Sigmoid colon (tissue), 4 donors: ENCODE data around the gene GPRC5D.

ENCODE experiments used
- POLR2A ChIP-seq, 2 donors: fragments of 450-650 bp; IDR thresholded peaks; one replicate each; pipeline ENCODE4 v1.6.1; 2016; ENCODE audit warnings: antibody characterized with exemption in 2 of 2, mild to moderate bottlenecking in 2 of 2, moderate library complexity in 2 of 2
- POLR2AphosphoS5 ChIP-seq, 4 donors: sonication (generic); formaldehyde crosslinking; IDR thresholded peaks; one replicate each; pipeline ENCODE4 v1.6.1; 2017; ENCODE audit warnings: antibody characterized with exemption in 4 of 4
- TF ChIP-seq, protein P1 (sequence below), 4 experiments: fragments of 450-650 bp in 3 of 4; fragments of 200-600 bp in 1 of 4; IDR thresholded peaks; one replicate each; pipeline ENCODE4 v1.5.1; 2016 to 2019; ENCODE audit warnings: antibody characterized with exemption in 4 of 4, mild to moderate bottlenecking in 3 of 4, moderate library complexity in 2 of 4

DNA sequence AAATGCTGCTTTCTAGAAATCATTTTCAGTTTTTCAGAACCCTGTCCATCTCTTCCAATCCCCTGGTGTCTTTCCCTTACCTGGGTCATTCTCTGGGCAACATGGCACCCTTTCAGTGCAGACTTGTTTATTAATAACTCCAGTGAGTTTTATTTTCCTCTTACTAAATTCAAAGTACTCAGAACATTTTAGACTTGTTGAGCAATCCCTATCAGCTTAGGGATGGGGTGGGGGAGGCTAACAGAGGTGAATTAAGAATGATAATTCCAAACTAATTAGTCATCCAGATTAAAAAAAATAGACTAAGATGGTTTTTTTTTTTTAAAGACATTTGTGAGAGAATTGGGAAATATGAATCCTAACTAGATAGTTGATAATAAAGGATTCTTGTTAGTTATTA is 49.9 kb downstream of the GPRC5D start:
- TF ChIP-seq, protein P1, sequence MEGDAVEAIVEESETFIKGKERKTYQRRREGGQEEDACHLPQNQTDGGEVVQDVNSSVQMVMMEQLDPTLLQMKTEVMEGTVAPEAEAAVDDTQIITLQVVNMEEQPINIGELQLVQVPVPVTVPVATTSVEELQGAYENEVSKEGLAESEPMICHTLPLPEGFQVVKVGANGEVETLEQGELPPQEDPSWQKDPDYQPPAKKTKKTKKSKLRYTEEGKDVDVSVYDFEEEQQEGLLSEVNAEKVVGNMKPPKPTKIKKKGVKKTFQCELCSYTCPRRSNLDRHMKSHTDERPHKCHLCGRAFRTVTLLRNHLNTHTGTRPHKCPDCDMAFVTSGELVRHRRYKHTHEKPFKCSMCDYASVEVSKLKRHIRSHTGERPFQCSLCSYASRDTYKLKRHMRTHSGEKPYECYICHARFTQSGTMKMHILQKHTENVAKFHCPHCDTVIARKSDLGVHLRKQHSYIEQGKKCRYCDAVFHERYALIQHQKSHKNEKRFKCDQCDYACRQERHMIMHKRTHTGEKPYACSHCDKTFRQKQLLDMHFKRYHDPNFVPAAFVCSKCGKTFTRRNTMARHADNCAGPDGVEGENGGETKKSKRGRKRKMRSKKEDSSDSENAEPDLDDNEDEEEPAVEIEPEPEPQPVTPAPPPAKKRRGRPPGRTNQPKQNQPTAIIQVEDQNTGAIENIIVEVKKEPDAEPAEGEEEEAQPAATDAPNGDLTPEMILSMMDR (IDR thresholded peaks at IDR 0.05), result no peak
- TF ChIP-seq POLR2A (IDR thresholded peaks at IDR 0.05) (no peak), POLR2AphosphoS5 (IDR thresholded peaks at IDR 0.05) (peak in 1 of 4 donors; percentile 31)
